GM19035 (cell line): ENCODE measurements around the gene TMEM131L.
"Not testable (repeated sequence)": the region's sequence is repeated elsewhere in the genome, so short reads cannot be mapped to it uniquely, and the experiment has no call there.

Experiments
- ATAC-seq: cut with Tn5 transposase; IDR thresholded peaks from one replicate; pipeline ENCODE4 v1.9.1; 2021; ENCODE audit not compliant: unreplicated experiment

TMEM131L gene

GRCh38 chr4:153440475-153440874 is 25.7 kb upstream of the TMEM131L start:
- no peak for ATAC-seq

GRCh38 chr4:153447175-153447905 is 18.8 kb upstream of the TMEM131L start:
- ATAC-seq = no peak

- no peak for ATAC-seq
Observed at GRCh38 chr4:153448003-153448731, 18.0 kb upstream of the TMEM131L start.

GRCh38 chr4:153449338-153449737 is 16.8 kb upstream of the TMEM131L start:
- ATAC-seq = no peak

- ATAC-seq = no peak
Observed at GRCh38 chr4:153450544-153450917, 15.6 kb upstream of the TMEM131L start.

- not testable (repeated sequence) for ATAC-seq
Observed at GRCh38 chr4:153451145-153451544, 15.0 kb upstream of the TMEM131L start.

GRCh38 chr4:153451911-153452657 is 14.1 kb upstream of the TMEM131L start:
- no peak for ATAC-seq

- no peak for ATAC-seq
Observed at GRCh38 chr4:153452658-153453378, 13.3 kb upstream of the TMEM131L start.

GRCh38 chr4:153453402-153453801 is 12.8 kb upstream of the TMEM131L start:
- ATAC-seq = no peak

- ATAC-seq = no peak
Observed at GRCh38 chr4:153458969-153459368, 7.2 kb upstream of the TMEM131L start.

- ATAC-seq = not testable (repeated sequence)
Observed at GRCh38 chr4:153461549-153461948, 4.6 kb upstream of the TMEM131L start.

GRCh38 chr4:153464068-153464467 is 2.1 kb upstream of the TMEM131L start:
- ATAC-seq = no peak

GRCh38 chr4:153465140-153465539 is 1.0 kb upstream of the TMEM131L start:
- no peak for ATAC-seq

GRCh38 chr4:153465615-153466080 is 512 bp upstream of the TMEM131L start:
- no peak for ATAC-seq

GRCh38 chr4:153466949-153467896 is 1.1 kb downstream of the TMEM131L start:
- ATAC-seq = peak; percentile 59

GRCh38 chr4:153467897-153468262 is 1.7 kb downstream of the TMEM131L start:
- ATAC-seq = no peak

- peak; percentile 16 for ATAC-seq
Observed at GRCh38 chr4:153468587-153468986, 2.4 kb downstream of the TMEM131L start.

- ATAC-seq = no peak
Observed at GRCh38 chr4:153469031-153469430, 2.9 kb downstream of the TMEM131L start.

GRCh38 chr4:153471071-153471697 is 5.0 kb downstream of the TMEM131L start:
- not testable (repeated sequence) for ATAC-seq
